NCI-H1436 (cell line): ENCODE data around the gene SLC52A3.
"Not testable (repeated sequence)": the region's sequence is repeated elsewhere in the genome, so short reads cannot be mapped to it uniquely, and the experiment has no call there.

Experiments used
- DNase-seq: peaks from one replicate; lab custom pipeline; 2025; lab: John Stamatoyannopoulos, UW

SLC52A3 gene

DNA sequence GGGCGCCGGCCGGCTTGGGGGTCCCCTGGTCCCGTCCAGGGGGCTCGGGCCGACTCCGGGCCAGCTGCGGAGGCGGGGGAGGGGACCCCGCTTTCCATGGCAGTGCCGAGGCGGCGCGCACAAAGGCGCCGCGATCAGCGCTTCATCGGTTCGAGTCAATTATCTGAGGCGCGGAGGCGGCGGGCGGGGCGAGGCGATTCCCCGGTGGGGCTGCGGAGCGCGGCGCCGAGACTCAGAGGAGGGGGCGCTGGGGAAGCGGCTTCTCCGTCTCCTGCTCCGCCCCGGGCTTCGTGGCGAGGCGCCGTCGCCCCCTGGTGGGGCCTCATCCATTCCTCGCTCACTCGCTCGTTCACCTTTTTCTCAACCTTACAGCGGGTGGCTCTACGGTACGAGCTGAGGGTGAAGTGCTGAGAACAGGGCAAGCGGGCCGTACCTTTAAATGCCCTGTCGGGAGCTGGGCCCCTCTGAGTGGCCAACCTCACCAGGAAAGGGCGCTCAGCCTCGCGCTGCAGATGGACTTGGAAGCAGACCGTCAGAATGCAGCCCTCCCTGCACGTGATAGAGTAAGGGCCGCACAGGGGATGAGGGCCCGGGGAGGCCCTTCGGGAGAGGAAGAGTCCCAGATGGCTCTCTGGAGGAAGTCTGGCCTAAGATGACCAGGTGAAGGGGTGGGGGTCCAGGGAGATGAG, 39.9 kb downstream of the SLC52A3 start:
- DNase-seq = peak; percentile 40

GRCh38 chr20:726160-726559, 42.1 kb downstream of the SLC52A3 start:
- no peak for DNase-seq

DNA sequence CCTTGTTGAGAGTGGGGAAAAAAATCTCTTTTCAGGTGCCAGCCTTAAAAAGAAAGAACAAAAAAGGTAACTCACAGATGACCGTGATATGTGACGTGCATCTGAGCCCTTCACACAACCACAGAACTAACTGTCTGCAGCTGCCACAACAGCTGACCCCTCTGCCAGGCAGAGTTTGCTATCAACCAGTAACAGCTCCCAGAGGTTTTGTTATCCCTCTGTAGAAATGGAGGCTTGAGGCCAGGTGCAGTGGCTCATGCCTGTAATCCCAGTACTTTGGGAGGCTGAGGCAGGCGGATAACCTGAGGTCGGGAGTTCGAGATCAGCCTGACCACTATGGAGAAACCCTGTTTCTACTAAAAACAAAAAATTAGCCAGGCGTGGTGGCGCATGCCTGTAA, 42.8 kb downstream of the SLC52A3 start:
- no peak for DNase-seq

- DNase-seq = not testable (repeated sequence)
Measured at GRCh38 chr20:724797-725196, 43.5 kb downstream of the SLC52A3 start.

GRCh38 chr20:723756-724155, 44.5 kb downstream of the SLC52A3 start:
- DNase-seq = no peak

DNA sequence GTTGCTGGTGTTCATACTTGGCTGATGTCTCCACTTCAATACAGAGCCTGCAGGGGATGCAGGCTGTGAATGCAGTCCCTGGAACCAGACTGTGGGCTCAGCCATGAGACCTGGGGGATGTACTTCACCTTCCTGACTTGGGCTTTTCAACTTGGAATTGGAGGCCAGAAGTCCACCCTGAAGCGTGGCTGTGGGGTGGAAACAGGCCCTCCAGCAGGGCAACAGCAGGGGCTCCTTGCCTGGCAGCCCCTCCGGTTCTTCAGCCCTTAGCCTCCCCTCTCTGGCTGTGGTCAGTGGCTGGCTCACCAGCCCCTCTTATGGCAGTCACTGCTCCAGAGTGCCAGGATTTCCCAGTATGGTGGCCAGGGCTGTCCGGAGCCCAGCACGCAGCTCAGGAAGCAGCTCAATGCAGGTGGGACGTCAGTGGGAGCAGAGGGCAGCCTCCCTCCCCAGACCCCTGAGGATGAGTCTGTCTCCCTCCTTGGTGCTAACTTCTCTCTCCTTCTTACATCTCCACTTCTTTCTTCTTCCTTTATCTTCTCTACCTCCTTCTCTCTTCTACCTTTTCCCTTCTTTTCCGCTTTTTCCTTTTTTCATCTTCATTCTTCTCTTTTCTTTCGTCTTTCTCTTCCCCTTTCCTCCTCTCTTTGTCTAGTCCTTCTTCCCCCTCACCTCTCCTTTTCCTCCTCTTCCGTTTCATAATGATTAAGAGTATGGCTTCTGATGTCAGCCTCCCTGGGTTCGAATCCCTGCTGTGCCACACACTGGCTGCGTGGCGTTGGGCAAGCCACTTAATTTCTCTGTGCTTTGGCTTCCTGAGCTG, 45.3 kb downstream of the SLC52A3 start:
- no peak for DNase-seq

- DNase-seq = no peak
Measured at GRCh38 chr20:721876-722275, 46.4 kb downstream of the SLC52A3 start.

DNA sequence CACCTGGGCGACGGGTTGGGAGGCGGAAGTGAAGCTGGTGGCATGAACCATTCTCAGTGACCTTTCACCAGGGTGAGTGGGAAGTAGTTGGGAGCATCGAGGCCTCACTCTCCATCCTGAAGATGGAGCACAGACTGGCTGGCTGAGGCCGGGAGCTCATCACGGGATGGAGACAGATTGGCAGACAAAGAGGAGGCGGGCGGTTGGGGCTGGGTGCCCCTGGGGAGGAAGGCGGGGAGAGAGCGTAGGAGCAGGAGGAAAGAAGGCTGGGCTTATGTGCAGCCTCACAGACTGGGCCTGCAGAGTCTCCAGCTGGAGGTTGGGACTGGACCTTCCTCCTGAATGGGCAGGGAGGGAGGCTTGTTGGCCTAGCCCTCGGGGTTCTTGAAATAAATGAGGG, 48.5 kb downstream of the SLC52A3 start:
- no peak for DNase-seq

GRCh38 chr20:719068-719467, 49.2 kb downstream of the SLC52A3 start:
- DNase-seq = no peak

DNA sequence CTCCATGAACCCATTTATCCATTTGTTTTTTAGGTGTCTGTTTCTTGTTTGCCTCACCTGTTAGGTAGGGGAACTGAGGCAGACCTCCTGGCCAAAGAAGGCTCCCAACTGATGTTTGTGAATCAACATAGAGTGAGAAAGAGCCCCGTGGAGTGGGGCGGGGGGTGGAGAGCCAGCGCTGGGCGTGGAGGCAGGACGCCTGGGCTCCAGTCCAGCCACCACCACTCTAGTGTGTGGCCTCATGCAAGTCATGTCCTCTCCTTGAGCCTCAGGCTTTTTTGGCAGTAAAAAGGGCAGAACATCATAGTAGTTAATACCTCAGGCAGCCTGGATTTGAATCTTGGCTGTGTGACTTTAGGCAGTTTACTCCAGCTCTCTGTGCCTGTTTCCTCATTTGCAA, 50.5 kb downstream of the SLC52A3 start:
- DNase-seq = no peak

DNA sequence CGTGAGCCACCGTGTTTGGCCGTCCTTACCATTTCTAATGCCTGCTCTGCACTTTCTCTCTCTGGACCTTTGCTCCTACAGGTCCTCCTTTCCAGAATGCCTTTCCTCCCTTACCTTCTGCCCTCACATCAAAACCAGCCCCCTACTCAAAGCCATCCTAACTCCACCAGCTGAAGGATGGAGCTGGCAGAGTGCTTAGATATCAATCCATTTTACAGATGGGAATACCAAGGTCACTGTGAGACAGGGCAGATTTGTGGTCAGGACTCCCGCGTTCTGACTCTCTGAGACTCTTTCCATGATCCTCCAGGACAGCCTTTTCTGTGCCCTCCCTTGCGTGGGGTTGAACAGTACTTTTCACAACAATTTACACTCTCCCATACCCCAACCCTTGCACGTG, 51.0 kb downstream of the SLC52A3 start:
- no peak for DNase-seq

DNA sequence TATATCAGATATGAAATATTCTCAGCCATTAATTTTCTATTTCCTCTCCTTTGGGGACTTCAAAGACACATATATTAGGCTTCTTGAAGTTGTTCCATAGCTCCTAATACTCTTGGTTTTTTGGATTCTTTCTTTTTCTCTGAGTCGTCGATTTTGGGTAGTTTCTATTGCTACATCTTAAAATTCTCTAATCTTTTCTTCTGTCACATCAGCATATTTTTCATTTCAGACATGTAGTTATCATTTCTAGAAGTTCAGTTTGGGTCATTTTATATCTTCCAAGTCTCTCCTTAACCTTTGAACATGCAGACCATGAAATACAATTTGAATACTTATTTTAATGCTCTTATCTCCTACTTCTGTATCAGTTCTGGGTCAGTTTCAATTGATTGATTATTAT, 53.8 kb downstream of the SLC52A3 start:
- no peak for DNase-seq

DNA sequence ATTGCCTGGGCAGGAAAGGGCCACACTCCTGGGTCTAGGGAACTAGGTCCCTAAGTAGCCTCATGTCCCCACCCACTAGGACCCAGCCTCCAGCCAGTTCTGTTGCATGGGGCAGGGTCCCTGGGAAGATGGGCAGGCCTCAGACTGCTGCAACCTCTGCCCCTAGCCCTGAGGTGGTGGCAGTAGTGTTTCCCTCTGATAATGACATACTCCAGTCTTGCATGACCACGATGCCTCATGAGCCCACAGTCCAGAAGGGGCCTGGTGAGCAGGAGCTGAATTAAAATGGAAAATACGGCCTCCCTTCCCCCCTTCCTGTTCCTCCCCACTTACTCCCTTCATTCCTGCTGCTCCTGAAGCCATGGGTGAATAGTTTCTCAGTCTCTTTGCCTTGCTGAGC, 56.7 kb downstream of the SLC52A3 start:
- no peak for DNase-seq

DNA sequence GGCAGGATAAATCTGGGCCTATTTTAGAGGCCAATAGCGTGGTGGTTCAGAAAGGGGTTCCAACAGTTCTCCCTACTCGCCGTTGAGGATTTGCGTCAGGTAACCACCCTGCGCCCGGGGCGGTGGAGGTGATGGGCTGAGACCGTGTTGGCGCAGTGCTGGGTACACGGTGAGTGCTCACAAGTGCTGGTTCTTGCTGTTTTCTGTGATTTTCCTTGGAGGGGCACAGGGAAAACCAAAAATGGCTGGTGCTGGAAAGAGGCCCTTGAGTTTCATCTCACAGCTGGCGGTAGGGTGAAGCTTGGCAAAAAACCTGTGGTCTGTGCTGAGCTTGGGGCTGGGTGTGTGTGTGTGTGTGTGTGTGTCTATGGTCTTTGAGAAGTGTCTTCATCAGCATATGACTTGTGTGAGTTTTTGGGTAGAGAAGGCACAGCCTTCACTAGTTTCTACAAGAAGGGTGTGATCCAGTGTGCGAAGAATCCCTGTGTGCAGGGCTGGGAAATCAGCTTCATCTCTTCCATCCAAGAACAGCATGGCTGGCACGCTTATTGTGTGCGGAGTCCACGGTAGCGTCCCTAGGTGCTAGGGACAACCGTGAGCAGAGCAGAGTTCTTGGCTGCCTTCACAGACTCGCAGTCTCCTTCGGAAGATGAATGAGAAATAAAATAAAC, 57.4 kb downstream of the SLC52A3 start:
- no peak for DNase-seq
